ENCODE data around the gene ELP4.

DNA sequence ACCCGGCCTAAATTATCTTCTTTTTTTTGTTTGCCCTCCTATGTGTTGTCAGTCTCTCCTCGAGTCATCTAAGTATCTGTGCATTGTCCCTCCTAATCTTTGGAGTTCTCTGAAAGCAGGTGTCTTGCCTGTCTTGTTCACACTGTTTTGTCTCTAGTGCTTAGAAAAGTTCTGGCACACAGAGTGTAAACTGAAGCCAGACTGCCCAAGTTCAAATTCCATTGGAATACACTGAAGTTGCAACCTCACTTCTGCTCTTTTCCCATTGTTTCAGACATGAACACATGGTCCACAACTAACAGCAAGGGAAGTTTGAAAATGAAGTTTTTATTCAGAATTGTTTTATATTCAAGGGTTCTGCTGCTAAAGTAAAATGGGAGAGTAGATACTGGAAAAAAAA is 262.8 kb downstream of the ELP4 start:
- TF ChIP-seq, protein P1, sequence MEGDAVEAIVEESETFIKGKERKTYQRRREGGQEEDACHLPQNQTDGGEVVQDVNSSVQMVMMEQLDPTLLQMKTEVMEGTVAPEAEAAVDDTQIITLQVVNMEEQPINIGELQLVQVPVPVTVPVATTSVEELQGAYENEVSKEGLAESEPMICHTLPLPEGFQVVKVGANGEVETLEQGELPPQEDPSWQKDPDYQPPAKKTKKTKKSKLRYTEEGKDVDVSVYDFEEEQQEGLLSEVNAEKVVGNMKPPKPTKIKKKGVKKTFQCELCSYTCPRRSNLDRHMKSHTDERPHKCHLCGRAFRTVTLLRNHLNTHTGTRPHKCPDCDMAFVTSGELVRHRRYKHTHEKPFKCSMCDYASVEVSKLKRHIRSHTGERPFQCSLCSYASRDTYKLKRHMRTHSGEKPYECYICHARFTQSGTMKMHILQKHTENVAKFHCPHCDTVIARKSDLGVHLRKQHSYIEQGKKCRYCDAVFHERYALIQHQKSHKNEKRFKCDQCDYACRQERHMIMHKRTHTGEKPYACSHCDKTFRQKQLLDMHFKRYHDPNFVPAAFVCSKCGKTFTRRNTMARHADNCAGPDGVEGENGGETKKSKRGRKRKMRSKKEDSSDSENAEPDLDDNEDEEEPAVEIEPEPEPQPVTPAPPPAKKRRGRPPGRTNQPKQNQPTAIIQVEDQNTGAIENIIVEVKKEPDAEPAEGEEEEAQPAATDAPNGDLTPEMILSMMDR (IDR thresholded peaks at IDR 0.05), result no peak
- no peak for TF ChIP-seq POLR2A (IDR thresholded peaks at IDR 0.05)
